HepG2 (cell line): ENCODE results near the gene SRP72.

Experiments
- BCL3 ChIP-seq: sonication (generic); formaldehyde crosslinking; IDR thresholded peaks from 2 replicates; pipeline ENCODE4 v1.5.1; 2020; ENCODE audit warnings: mild to moderate bottlenecking, missing genetic modification reagents, moderate library complexity
- CAMTA2 ChIP-seq: sonication (generic); formaldehyde crosslinking; IDR thresholded peaks from 2 replicates; pipeline ENCODE4 v1.4.0; 2020; ENCODE audit warnings: mild to moderate bottlenecking, missing genetic modification reagents, borderline replicate concordance
- FOSL2 ChIP-seq: sonication (generic); formaldehyde crosslinking; IDR thresholded peaks from 2 replicates; pipeline ENCODE4 v1.4.0; 2020; ENCODE audit warnings: missing genetic modification reagents
- FOXO4 ChIP-seq: sonication (generic); formaldehyde crosslinking; conservative IDR thresholded peaks from 2 replicates; pipeline ENCODE4 v1.8.1; 2023; ENCODE audit warnings: missing genetic modification reagents
- HMGXB4 ChIP-seq, 2 experiments: sonication (generic) in 1 of 2; formaldehyde crosslinking in 1 of 2; IDR thresholded peaks; 2 replicates each; pipeline versions ENCODE4 v1.4.0 to v1.6.1; 2018 to 2020; ENCODE audit warnings: missing genetic modification reagents in 2 of 2, borderline replicate concordance in 1 of 2, low read depth in 1 of 2, mild to moderate bottlenecking in 1 of 2, missing biosample characterization in 1 of 2
- KMT2B ChIP-seq: IDR thresholded peaks from 2 replicates; pipeline ENCODE4 v1.6.1; 2016; ENCODE audit warnings: missing genetic modification reagents, missing compliant biosample characterization
- MXI1 ChIP-seq: IDR thresholded peaks from 3 replicates; pipeline ENCODE4 v1.6.1; 2012; ENCODE audit warnings: low read depth, low read length, inconsistent platforms, borderline replicate concordance
- MYC ChIP-seq: sonication (generic); formaldehyde crosslinking; IDR thresholded peaks from 2 replicates; pipeline ENCODE4 v1.9.0; 2021; ENCODE audit warnings: missing genetic modification reagents, borderline replicate concordance
- PHF20 ChIP-seq: sonication (generic); formaldehyde crosslinking; IDR thresholded peaks from 2 replicates; pipeline ENCODE4 v1.5.0; 2020; ENCODE audit warnings: mild to moderate bottlenecking, missing genetic modification reagents
- POLR2A ChIP-seq, 2 experiments: IDR thresholded peaks; 2 replicates each; pipeline ENCODE4 v1.6.1; 2011; ENCODE audit warnings: low read depth in 2 of 2, low read length in 2 of 2, mild to moderate bottlenecking in 1 of 2, moderate library complexity in 1 of 2; ENCODE audit not compliant: insufficient read depth in 1 of 2
- PRDM15 ChIP-seq: sonication (generic); formaldehyde crosslinking; IDR thresholded peaks from 2 replicates; pipeline ENCODE4 v1.4.0; 2020; ENCODE audit warnings: missing genetic modification reagents
- RFX5 ChIP-seq: IDR thresholded peaks from 2 replicates; pipeline ENCODE4 v1.6.1; 2011; ENCODE audit warnings: low read depth, low read length, improper control_type of control experiment
- SUZ12 ChIP-seq: fragments of 150-350 bp; IDR thresholded peaks from 2 replicates; pipeline ENCODE4 v1.6.1; 2014; ENCODE audit warnings: low read depth, low read length
- ZFX ChIP-seq: sonication (generic); formaldehyde crosslinking; IDR thresholded peaks from 2 replicates; pipeline ENCODE4 v1.4.0; 2020; ENCODE audit warnings: mild to moderate bottlenecking, low read depth, missing genetic modification reagents, moderate library complexity

- TF ChIP-seq FOSL2 (CRISPR knock-in tag), result 0 out of 2 replicates have a peak, but pooled peaks have one; percentile 6
- TF ChIP-seq ZFX, result peak; percentile 80
- peak; percentile 87 for TF ChIP-seq MYC
- no peak for TF ChIP-seq SUZ12
- TF ChIP-seq KMT2B (CRISPR knock-in tag), result peak; percentile 42
- peak in 1 of 2 experiments; percentile 83; a peak in 2 of 4 replicates for TF ChIP-seq POLR2A (IDR thresholded peaks at IDR 0.05; ENCODE audit: insufficient read depth in 1 of 2, low read depth in 2 of 2, low read length in 2 of 2)
- TF ChIP-seq CAMTA2, result peak; percentile 78; the same call in 1 of the 2 replicates
- TF ChIP-seq RFX5, result no peak
- no peak for TF ChIP-seq PHF20 (CRISPR knock-in tag)
- peak; percentile 35; the same call in 1 of the 2 replicates for TF ChIP-seq BCL3 (CRISPR knock-in tag)
- peak; percentile 60 to 73; a peak in 3 of 4 replicates for TF ChIP-seq HMGXB4 (CRISPR knock-in tag; IDR thresholded peaks at IDR 0.05; ENCODE audit: borderline replicate concordance in 1 of 2, low read depth in 1 of 2)
- no peak for TF ChIP-seq PRDM15 (CRISPR knock-in tag)
- no peak for TF ChIP-seq FOXO4 (CRISPR knock-in tag)
- peak; percentile 98 for TF ChIP-seq MXI1
These were observed 32.1 kb upstream of the SRP72 start, which contains the start of gene PPAT for GRCh38 chr4:56435140-56435926.
